Frontal cortex (tissue), 4 donors: ENCODE results near the gene CCL8. TPM values are rescaled to one million over a fixed set of nuclear protein-coding genes. Genes with fewer than 3 reads are reported as not detected.
A peak's percentile ranks its signal among the peaks of the same experiment; 100 is the strongest.

Experiments
- DNase-seq, 2 donors: peaks; one replicate each; pipeline ENCODE4 v3.0.0; 2012; ENCODE audit warnings: low spot score in 2 of 2
- FAIRE-seq: peaks from 2 replicates; lab custom pipeline; 2012; peaks lifted over from hg19 to GRCh38; lab: Jason Lieb, UNC
- total RNA-seq: library from RNA; depleted of rRNA; stranded (reverse); fragments of >200 nt; gene quantifications from one replicate; pipeline ENCODE4 v1.2.3, GENCODE V29; 2014
- donor health status: control.
- donor health status: control.
- donor health status: control.

Gene CCL8
- total RNA-seq: not detected

- FAIRE-seq: no peak
Measured at GRCh38 chr17:34319039-34319483, at the start of gene CCL8. CCL8 (plus strand) TSS chr17:34319435; CDS start chr17:34319502, 67 bp downstream.

GRCh38 chr17:34269969-34270368, 49.3 kb upstream of the CCL8 start, which contains the start of gene CCL7:
CCL7 (plus strand) TSS chr17:34270221; CDS start chr17:34270291, 70 bp downstream.
- no peak for FAIRE-seq
- no peak for DNase-seq

More at GRCh38 chr17:34319039-34319483, at the start of gene CCL8:
- no peak for DNase-seq

DNA sequence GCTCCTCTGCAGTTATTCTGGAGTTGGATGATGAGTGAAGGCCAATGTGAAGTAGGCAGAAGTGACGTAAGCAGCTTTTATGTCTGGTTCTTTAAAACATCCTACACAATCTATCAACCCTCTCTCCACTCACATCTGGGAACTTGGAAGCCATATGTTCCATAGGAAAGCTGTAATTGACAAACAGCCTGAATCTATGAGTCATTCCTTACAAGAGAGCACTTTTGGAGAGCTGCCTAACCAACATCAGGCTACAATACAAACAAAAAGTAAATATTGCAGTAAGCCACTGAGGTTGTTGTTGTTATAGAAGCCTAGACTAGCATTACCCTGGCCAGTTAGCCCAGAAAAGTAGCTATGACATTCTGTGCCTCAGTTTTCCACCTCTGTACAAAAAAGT, 43.4 kb upstream of the CCL8 start:
- DNase-seq (no peak), FAIRE-seq (no peak)

- DNase-seq: no peak
- FAIRE-seq: no peak
Measured at GRCh38 chr17:34276826-34277225, 42.4 kb upstream of the CCL8 start.

DNA sequence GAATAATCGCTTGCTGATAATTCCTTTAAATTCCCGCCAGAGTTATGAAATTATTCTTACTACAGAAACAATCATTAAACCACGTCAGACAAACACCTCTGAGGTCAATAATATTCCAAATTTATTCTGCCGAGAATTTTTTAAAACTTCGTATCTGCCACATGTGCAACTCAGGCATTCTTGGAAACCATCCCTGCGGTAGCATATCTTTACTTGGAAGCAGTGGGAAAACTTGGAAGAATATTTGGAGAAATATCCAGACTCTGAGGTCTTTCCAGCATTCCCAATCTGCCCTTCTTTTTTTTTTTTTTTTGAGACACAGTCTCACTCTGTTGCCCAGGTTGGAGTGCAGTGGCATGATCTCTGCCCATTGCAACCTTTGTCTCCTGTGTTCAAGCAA, 35.7 kb upstream of the CCL8 start:
- FAIRE-seq: no peak
- DNase-seq: no peak

DNA sequence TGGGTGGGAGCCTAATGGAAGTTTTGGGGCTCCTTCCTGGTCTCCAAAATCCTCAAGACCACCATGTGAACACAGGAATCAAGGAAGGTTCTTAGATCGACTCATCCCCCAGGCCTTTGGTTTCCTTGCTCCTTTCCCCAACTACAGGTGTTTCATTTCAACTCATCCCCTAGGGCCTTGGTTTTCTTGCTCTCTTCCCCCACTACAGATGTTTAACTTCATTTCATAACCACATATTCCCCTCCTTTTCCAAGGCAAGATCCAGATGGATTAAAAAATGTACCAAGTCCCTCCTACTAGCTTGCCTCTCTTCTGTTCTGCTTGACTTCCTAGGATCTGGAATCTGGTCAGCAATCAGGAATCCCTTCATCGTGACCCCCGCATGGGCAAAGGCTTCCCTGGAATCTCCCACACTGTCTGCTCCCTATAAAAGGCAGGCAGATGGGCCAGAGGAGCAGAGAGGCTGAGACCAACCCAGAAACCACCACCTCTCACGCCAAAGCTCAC, 33.9 kb upstream of the CCL8 start, which contains the start of gene CCL11:
Gene CCL11, plus strand, starts transcription at position 457 of the 507 bp plus-strand sequence. CDS start 67 bp downstream, outside the sequence.
- DNase-seq (no peak), FAIRE-seq (no peak)

DNA sequence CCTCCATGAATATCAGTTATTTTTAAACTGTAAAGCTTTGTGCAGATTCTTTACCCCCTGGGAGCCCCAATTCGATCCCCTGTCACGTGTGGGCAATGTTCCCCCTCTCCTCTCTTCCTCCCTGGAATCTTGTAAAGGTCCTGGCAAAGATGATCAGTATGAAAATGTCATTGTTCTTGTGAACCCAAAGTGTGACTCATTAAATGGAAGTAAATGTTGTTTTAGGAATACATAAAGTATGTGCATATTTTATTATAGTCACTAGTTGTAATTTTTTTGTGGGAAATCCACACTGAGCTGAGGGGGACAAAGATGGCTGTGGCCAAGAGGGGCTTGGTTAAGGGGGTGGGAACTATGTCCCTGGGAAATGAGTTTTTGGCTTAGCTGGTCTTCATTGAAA, 31.4 kb upstream of the CCL8 start:
- FAIRE-seq (no peak), DNase-seq (no peak)

GRCh38 chr17:34290586-34290985, 28.6 kb upstream of the CCL8 start:
- DNase-seq (no peak), FAIRE-seq (no peak)

GRCh38 chr17:34291721-34292348, 27.4 kb upstream of the CCL8 start:
- DNase-seq (no peak), FAIRE-seq (no peak)

GRCh38 chr17:34299027-34299426, 20.2 kb upstream of the CCL8 start:
- FAIRE-seq (no peak), DNase-seq (no peak)

DNA sequence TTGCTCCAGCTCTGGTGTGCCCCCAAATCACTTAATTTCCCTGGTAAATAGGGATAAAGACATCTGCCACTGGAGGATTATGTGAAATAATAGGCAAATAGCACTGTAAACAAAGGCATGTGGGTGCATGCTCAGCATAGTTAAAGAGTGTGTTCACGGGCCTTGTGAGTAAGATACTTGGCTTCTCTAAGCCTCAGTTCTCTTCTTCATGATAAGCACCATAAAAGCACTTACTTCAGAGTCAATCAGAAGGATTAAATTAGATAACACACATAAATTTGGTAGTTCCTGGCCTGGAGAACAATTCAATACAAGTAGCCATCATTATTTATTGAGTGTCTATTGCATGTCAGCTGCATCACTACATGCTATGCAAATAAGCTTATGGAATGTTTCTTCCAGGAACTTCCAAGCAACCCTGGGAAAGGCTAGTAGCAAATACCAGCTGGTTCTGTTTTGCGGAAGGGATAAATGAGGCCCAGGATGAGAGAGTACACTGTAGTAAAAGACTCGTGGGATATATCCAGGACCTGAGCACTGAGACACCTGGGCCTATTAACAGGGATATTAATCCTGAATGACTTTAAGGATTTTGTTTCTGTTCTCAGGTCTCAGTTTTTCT, 19.2 kb upstream of the CCL8 start:
- FAIRE-seq (no peak), DNase-seq (no peak)

DNA sequence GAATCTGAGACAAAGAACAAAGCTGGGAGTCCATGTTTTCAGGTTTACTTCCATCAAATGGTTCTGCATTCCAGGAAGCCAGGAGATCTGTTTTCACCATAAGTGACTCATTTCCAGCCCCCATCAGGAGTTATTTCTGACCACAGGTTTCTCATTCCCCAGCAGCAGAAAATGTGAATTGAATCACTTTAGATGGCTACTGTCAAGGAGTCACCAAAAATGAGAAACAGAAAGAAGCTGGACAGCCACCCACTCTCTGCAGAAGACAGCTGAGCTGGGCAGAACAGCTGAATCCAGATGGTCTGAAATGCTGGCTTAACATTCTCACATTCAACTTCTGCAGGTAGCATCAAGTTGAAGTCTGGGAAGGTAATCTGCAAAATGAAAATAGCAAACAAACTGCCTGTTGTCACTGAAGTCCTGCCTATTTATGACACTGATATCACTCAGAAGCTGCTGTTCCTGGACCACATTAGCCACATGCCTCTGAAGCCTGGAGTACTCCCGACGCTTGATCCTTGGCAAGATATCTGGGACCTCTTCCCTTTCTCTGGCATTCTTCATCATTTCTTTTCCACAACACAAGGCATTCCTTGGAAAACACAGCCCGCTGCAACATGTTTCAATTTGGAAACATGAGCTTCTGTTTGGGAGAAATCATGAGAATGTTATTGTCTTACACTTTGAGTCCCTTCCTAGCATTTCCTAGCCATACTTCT, 18.4 kb upstream of the CCL8 start:
- DNase-seq: no peak
- FAIRE-seq: no peak

- DNase-seq (no peak), FAIRE-seq (no peak)
Measured at GRCh38 chr17:34301986-34302385, 17.2 kb upstream of the CCL8 start.

DNA sequence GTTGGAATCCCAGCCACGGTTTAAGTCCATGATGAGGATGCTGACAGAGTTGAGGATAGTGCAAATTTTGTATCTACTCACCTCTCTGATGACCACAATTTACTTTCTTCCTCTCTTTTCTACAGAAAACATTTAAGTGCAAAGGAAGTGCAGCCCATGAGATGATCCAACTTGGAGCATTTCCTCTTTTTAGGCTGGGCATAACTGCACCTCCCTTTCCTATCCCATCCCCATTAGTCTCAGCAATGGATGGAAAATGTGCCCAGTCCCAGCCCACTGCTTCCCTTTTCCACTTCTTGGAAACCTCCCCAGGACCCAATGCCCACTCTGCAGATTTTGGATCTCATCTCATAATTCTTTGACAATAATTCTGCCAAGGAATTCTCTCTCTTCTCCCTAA, 16.6 kb upstream of the CCL8 start:
- FAIRE-seq (no peak), DNase-seq (no peak)

GRCh38 chr17:34303606-34304005, 15.6 kb upstream of the CCL8 start:
- no peak for FAIRE-seq
- DNase-seq: no peak

- DNase-seq: no peak
Measured at GRCh38 chr17:34305061-34305460, 14.2 kb upstream of the CCL8 start.

GRCh38 chr17:34305606-34306005, 13.6 kb upstream of the CCL8 start:
- DNase-seq: no peak
- FAIRE-seq: no peak

More at GRCh38 chr17:34305061-34305460, 14.2 kb upstream of the CCL8 start:
- FAIRE-seq: no peak

- DNase-seq: peak in 1 of 2 donors; percentile 33
- FAIRE-seq: no peak
Measured at GRCh38 chr17:34306466-34306865, 12.8 kb upstream of the CCL8 start.

- FAIRE-seq (no peak), DNase-seq (no peak)
Measured at GRCh38 chr17:34307110-34307509, 12.1 kb upstream of the CCL8 start.

- FAIRE-seq (no peak), DNase-seq (no peak)
Measured at GRCh38 chr17:34308371-34308770, 10.9 kb upstream of the CCL8 start.

DNA sequence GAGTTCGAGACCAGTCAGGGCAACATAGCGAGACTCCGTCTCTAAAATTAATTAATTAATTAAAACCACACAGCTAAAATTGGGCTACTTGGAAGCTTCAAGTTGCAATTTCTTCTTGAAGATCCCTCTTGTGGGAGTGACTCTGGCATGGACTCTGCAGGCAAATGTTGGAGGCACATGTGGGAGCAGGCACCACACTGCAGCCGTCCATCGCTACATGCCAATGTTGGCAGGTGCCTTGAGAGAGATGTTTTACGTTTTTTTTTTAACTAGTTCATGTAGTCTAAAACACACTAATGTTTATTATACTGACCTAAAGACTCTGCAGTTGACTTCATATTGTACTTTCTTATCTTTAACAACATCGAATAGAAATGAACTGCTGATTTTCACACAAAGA, 7.9 kb upstream of the CCL8 start:
- DNase-seq (no peak), FAIRE-seq (no peak)
